SK-N-MC (cell line): ENCODE data around the gene TUBB2A.
A peak's percentile ranks its signal among the peaks of the same experiment; 100 is the strongest.

Experiments used
- DNase-seq: peaks from one replicate; pipeline ENCODE4 v3.0.0-alpha.2; 2011; ENCODE audit warnings: low read depth, low spot score
- H3K27ac ChIP-seq: fragments of 200-600 bp; sonication (generic); 2 replicates; pipeline ENCODE4 v1.5.1; 2016; ENCODE audit warnings: mixed run types
- H3K36me3 ChIP-seq: fragments of 200-600 bp; sonication (generic); 2 replicates; pipeline ENCODE4 v1.6.1; 2017; ENCODE audit warnings: antibody characterized with exemption, low read length, mixed read lengths; ENCODE audit not compliant: insufficient read depth
- H3K4me3 ChIP-seq: fragments of 200-600 bp; sonication (generic); 2 replicates; pipeline ENCODE4 v1.5.1; 2016
- H3K9ac ChIP-seq: fragments of 200-600 bp; sonication (generic); 2 replicates; pipeline ENCODE4 v1.8.0; 2017; ENCODE audit warnings: mixed run types, mixed read lengths; ENCODE audit not compliant: insufficient read length
- H3K9me3 ChIP-seq: fragments of 200-600 bp; sonication (generic); 2 replicates; pipeline ENCODE4 v1.6.1; 2017; ENCODE audit warnings: low read depth, mild to moderate bottlenecking, antibody characterized with exemption, low read length, moderate library complexity, mixed read lengths
- EZH2 ChIP-seq: fragments of 200-600 bp; sonication (generic); IDR thresholded peaks from one replicate; pipeline ENCODE4 v1.6.1; 2017; ENCODE audit warnings: antibody characterized with exemption
- FOXP2 ChIP-seq: optimal IDR thresholded peaks from 2 replicates; pipeline ENCODE3; 2011; ENCODE audit warnings: mild to moderate bottlenecking, moderate library complexity; ENCODE audit not compliant: insufficient read depth; ENCODE audit errors: extremely low read length, control extremely low read depth
- POLR2AphosphoS5 ChIP-seq: IDR thresholded peaks from 2 replicates; pipeline ENCODE4 v1.6.1; 2012; ENCODE audit warnings: mild to moderate bottlenecking, low read depth, low read length, borderline replicate concordance

The TUBB2A gene

GRCh38 chr6:3118353-3119039 lies 38.8 kb downstream of the TUBB2A start, which contains the start of gene BPHL:
Gene BPHL, plus strand, starts transcription at chr6:3118711. Its CDS starts 30 bp downstream, at chr6:3118741.
- no peaks in the 10 kb centered on the region for H3K36me3 ChIP-seq
- peak; percentile 47 for DNase-seq
- peak within 1 kb of the TSS; percentile 99 for H3K4me3 ChIP-seq
- TF ChIP-seq POLR2AphosphoS5 (peak; percentile 92), FOXP2 (no peak)
- no peaks in the 10 kb centered on the region for H3K9me3 ChIP-seq
- peak within 1 kb of the TSS; percentile 86 for H3K27ac ChIP-seq
- H3K9ac ChIP-seq, result peak within 1 kb of the TSS; percentile 84

GRCh38 chr6:3117912-3118352 lies 39.4 kb downstream of the TUBB2A start:
- TF ChIP-seq EZH2, result no peak
- TF ChIP-seq FOXP2, result no peak
- no peak for TF ChIP-seq POLR2AphosphoS5
- Histone ChIP-seq H3K36me3 (no peaks in the 10 kb centered on the region), H3K4me3 (peak overlapping the region; percentile 99), H3K27ac (peak overlapping the region; percentile 86), H3K9me3 (no peaks in the 10 kb centered on the region), H3K9ac (peak overlapping the region; percentile 84)
- DNase-seq, result no peak

- Histone ChIP-seq H3K9ac (no peak overlapping the region), H3K27ac (peak overlapping the region; percentile 6; the same call in 1 of the 2 replicates), H3K4me3 (no peak overlapping the region), H3K36me3 (peaks cover 5% of the 10 kb centered on the region; the same call in 1 of the 2 replicates), H3K9me3 (no peaks in the 10 kb centered on the region)
- DNase-seq, result no peak
- TF ChIP-seq FOXP2, result no peak
- no peak for TF ChIP-seq POLR2AphosphoS5
Measured at GRCh38 chr6:3114377-3114776, 43.0 kb downstream of the TUBB2A start.

GRCh38 chr6:3109761-3110160 lies 47.6 kb downstream of the TUBB2A start:
- TF ChIP-seq POLR2AphosphoS5, result no peak
- no peak for TF ChIP-seq FOXP2
- no peak for TF ChIP-seq EZH2
- no peak for DNase-seq
- Histone ChIP-seq H3K36me3 (peaks cover 19% of the 10 kb centered on the region; the same call in 1 of the 2 replicates), H3K9me3 (no peaks in the 10 kb centered on the region), H3K27ac (no peak overlapping the region), H3K9ac (no peak overlapping the region), H3K4me3 (no peak overlapping the region)

GRCh38 chr6:3108746-3109414 lies 48.5 kb downstream of the TUBB2A start:
- peaks cover 19% of the 10 kb centered on the region; the same call in 1 of the 2 replicates for H3K36me3 ChIP-seq
- TF ChIP-seq POLR2AphosphoS5 (no peak), EZH2 (no peak), FOXP2 (no peak)

More at GRCh38 chr6:3108746-3109414, 48.5 kb downstream of the TUBB2A start:
- no peaks in the 10 kb centered on the region for H3K9me3 ChIP-seq
- H3K4me3 ChIP-seq, result no peak overlapping the region
- H3K27ac ChIP-seq, result no peak overlapping the region
- no peak for DNase-seq
- H3K9ac ChIP-seq, result no peak overlapping the region
